Esophagus muscularis mucosa (tissue), 3 donors: ENCODE data around the gene MOCOS.

ENCODE experiments used
- POLR2A ChIP-seq: fragments of 450-650 bp; IDR thresholded peaks from one replicate; pipeline ENCODE4 v1.6.1; 2017; ENCODE audit warnings: antibody characterized with exemption, moderate library complexity, mild to moderate bottlenecking, low read depth
- POLR2AphosphoS5 ChIP-seq, 2 donors: sonication (generic); formaldehyde crosslinking; IDR thresholded peaks; one replicate each; pipeline ENCODE4 v1.6.1; 2017; ENCODE audit warnings: antibody characterized with exemption in 2 of 2
- TF ChIP-seq, protein P1 (sequence below), 3 experiments: fragments of 200-600 bp in 2 of 3; fragments of 450-650 bp in 1 of 3; sonication (generic) in 2 of 3; IDR thresholded peaks; one replicate each; pipeline ENCODE4 v1.5.1; 2017 to 2019; ENCODE audit warnings: antibody characterized with exemption in 3 of 3, mild to moderate bottlenecking in 2 of 3, moderate library complexity in 1 of 3

DNA sequence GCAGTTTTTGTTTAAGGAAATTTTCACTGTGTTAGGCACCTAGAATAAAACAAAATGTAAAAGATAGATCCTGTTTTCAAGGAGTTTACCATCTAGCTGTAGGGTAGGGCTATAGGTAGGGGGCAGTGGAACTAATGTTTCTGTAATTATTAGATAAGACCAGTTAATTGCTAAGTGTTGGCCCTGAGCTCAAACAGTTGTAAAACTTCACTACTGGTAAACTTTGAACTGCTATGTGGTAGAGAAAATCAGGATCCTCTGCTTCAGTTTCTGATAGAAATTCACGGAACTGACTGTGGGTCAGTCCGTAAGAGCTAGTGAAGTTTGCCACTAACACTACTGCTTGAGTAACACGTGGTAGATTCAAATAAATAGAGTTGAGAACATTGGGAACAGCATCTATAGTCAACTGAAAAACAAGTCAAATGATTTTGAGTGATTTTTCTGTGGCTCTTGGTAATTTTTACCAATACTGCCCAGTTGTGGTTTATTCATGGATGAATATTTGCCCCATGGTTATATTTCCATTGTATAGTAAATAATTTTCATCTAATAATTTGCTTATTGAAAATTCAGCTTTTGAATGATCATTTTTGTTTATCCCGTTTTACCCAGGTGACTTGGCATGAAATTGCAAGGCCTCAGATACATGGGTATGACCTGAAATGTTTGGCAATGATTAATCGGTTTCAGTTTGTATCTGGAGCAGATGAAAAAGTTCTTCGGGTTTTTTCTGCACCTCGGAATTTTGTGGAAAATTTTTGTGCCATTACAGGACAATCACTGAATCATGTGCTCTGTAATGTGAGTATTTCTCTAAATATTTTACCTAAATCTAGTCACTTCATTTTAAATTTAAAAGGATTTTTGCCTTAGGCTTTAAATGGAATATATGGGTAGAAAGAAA, 31.2 kb upstream of the MOCOS start:
- TF ChIP-seq POLR2AphosphoS5 (IDR thresholded peaks at IDR 0.05) (no peak), POLR2A (no peak)
- TF ChIP-seq, protein P1, sequence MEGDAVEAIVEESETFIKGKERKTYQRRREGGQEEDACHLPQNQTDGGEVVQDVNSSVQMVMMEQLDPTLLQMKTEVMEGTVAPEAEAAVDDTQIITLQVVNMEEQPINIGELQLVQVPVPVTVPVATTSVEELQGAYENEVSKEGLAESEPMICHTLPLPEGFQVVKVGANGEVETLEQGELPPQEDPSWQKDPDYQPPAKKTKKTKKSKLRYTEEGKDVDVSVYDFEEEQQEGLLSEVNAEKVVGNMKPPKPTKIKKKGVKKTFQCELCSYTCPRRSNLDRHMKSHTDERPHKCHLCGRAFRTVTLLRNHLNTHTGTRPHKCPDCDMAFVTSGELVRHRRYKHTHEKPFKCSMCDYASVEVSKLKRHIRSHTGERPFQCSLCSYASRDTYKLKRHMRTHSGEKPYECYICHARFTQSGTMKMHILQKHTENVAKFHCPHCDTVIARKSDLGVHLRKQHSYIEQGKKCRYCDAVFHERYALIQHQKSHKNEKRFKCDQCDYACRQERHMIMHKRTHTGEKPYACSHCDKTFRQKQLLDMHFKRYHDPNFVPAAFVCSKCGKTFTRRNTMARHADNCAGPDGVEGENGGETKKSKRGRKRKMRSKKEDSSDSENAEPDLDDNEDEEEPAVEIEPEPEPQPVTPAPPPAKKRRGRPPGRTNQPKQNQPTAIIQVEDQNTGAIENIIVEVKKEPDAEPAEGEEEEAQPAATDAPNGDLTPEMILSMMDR (IDR thresholded peaks at IDR 0.05), result no peak
